Activated naive CD8-positive, alpha-beta T cell treated with anti-CD3 and anti-CD28 coated beads for 36 hours (primary cell): ENCODE measurements around the gene RSL1D1. TPM values are rescaled to one million over a fixed set of nuclear protein-coding genes. Genes with fewer than 3 reads are reported as not detected.
A peak's percentile ranks its signal among the peaks of the same experiment; 100 is the strongest.
"Not testable (repeated sequence)": the region's sequence is repeated elsewhere in the genome, so short reads cannot be mapped to it uniquely, and the experiment has no call there.

Experiments used
- DNase-seq: peaks from one replicate; pipeline ENCODE4 v3.0.0; 2021
- H3K27ac Mint-ChIP-seq: one replicate; pipeline ENCODE4 v1.8.0; 2022; ENCODE audit warnings: mild to moderate bottlenecking, moderate library complexity, mixed read lengths
- H3K27me3 Mint-ChIP-seq: one replicate; pipeline ENCODE4 v1.8.0; 2022; ENCODE audit warnings: mild to moderate bottlenecking, mixed read lengths
- H3K36me3 Mint-ChIP-seq: one replicate; pipeline ENCODE4 v1.8.0; 2021; ENCODE audit warnings: mild to moderate bottlenecking, mixed read lengths
- H3K4me1 Mint-ChIP-seq: one replicate; pipeline ENCODE4 v1.8.0; 2021; ENCODE audit warnings: mixed read lengths
- H3K4me3 Mint-ChIP-seq: one replicate; pipeline ENCODE4 v1.8.0; 2022; ENCODE audit warnings: mild to moderate bottlenecking, moderate library complexity, mixed read lengths
- H3K9me3 Mint-ChIP-seq: one replicate; pipeline ENCODE4 v1.8.0; 2022; ENCODE audit warnings: mixed read lengths
- total RNA-seq, 2 experiments: library from RNA; stranded (reverse); gene quantifications; one replicate each; pipeline ENCODE4 v1.2.3, GENCODE V29; 2021

RSL1D1 gene
- total RNA-seq, 2 experiments from 2014 or later = 434 to 441 TPM

DNA sequence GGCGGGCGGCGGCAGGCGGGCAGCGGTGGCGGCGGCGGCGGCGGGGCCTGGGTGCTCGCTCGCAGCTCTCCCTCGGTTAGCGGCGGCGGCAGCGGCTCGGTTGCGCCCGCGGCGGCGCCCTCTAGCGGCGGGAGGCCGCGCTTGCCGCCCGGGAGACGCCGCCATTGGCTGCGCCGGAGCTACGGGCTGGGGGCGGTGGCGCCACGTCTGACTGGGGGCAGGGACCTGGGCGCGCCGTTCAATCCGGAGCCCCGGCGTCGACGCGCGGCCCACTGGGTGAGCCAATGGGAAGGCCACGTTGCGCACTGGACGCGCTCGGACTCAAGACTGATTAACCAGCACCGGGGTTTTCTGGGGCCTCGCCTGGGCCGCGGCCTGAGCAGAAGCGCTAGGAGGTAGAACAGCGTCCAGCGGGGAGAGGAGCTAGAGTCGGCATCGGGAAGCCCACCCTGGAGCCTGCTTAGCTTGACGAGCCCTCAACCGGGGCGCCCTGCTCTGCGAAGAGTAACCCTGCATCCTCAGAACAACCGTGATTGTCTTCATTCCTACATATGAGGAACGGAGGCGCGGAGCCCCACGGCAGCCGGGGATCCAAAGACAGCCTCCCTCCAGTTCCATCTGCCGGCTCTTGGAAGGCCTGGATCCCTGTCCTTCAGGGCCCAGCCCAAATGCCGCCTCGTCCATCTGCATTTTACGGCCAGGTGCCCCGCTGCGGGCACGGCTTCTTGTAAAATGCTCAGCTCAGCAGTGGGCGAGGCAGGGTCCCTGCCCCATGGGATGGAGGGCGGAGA lies 54.0 kb downstream of the RSL1D1 start, which contains the start of gene ZC3H7A:
Gene ZC3H7A, minus strand, starts transcription at position 93 of the 791 bp plus-strand sequence. CDS start 14,904 bp downstream, outside the sequence.
- peak; percentile 98 for DNase-seq
- Mint-ChIP-seq H3K27ac (peak within 1 kb of the TSS; percentile 95), H3K27me3 (no peaks in the 10 kb centered on the region), H3K9me3 (no peaks in the 10 kb centered on the region), H3K4me1 (peaks cover 72% of the 10 kb centered on the region), H3K36me3 (peaks cover 33% of the 10 kb centered on the region), H3K4me3 (peak within 1 kb of the TSS; percentile 93)

DNA sequence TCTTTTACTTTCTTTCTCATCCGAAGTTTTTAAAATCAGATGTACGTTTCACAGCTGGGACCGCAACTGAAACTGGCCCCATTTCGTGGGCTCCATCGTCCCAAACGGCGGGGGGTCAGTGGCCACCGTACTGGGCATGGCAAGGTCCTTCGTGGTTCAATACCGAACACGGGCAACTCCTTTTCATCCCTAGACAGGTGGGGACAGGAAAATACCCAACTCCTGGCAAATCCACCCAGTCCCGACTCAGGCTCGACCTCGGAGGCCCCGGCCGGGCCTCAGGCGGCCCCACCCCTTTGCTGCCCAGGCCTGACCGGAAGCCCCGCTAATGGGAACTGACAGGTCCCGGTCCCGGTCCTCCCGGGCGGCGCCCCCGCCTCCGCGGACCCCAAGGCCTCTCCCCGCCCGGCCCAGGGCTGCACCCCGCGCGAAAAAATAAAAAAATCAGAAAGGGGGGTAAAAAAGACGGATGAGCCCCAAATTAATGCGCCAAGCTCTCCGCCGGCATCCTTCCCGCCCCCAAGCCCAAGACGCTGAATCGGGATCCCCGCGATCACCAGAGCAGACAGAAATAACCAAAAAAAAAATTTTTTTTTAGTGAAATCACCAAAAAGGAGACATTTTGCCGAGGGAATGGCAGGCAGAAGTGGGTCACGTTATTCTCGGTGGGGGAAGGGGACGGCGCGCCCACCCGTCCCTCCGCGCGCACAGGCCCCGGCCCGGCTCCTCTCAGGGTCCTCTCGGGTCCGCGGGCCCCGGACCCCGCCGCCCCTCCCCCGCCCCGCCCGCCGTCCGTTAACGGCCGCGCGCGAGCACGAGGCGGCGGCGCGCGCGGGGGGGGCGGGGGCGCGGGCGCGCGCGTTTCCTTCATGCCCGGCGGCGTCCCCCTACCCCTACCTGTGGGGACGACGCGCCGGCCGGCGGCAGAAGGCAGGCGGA lies 54.8 kb downstream of the RSL1D1 start:
- Mint-ChIP-seq H3K36me3 (peaks cover 33% of the 10 kb centered on the region), H3K27ac (peak overlapping the region; percentile 91), H3K4me3 (peak overlapping the region; percentile 85), H3K27me3 (no peaks in the 10 kb centered on the region), H3K4me1 (peaks cover 77% of the 10 kb centered on the region), H3K9me3 (no peaks in the 10 kb centered on the region)
- peak; percentile 34 for DNase-seq

DNA sequence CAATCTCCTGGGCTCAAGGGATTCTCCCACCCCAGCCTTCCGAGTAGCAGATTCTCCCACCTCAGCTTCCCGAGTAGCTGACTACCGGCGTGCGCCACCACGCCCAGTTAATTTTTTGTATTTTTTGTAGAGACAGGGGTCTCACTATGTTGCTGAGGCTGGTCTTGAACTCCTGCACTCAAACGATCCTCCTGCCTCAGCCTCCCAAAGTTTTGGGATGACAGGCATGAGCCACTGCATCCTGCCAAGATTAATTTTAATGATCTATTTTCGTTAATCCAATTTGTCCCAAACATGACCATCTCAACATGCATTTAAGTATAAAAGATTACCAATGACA lies 55.5 kb downstream of the RSL1D1 start:
- H3K4me3 Mint-ChIP-seq = peak overlapping the region; percentile 85

GRCh38 chr16:11794996-11795886 lies 56.1 kb downstream of the RSL1D1 start:
- Mint-ChIP-seq H3K9me3 (no peaks in the 10 kb centered on the region), H3K27ac (peak overlapping the region; percentile 91), H3K4me1 (peaks cover 77% of the 10 kb centered on the region), H3K4me3 (peak overlapping the region; percentile 85), H3K36me3 (peaks cover 39% of the 10 kb centered on the region), H3K27me3 (no peaks in the 10 kb centered on the region)
- no peak for DNase-seq

More for the DNA sequence above, 55.5 kb downstream of the RSL1D1 start:
- H3K9me3 Mint-ChIP-seq = no peaks in the 10 kb centered on the region
- no peaks in the 10 kb centered on the region for H3K27me3 Mint-ChIP-seq
- peaks cover 79% of the 10 kb centered on the region for H3K4me1 Mint-ChIP-seq
- peak overlapping the region; percentile 91 for H3K27ac Mint-ChIP-seq
- no peak for DNase-seq
- peaks cover 37% of the 10 kb centered on the region for H3K36me3 Mint-ChIP-seq

DNA sequence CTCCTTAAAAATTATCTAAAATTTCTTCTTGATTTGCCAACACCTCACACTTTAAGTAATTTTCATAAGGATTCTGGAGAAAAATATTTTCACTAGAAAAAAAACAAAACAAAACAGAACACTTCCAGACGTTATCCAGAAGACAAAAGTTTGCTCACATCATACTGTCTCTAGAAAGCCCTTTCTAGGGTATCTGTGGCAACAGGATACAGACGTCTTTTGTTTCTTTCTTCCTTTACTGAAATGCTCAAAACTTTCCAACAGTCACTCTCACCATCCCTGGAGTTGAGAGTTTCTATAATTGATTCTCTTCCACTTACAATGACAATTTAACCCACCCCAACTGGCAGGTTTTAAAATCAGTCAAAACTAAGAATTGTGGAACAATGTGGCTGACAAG lies 56.9 kb downstream of the RSL1D1 start:
- Mint-ChIP-seq H3K36me3 (peaks cover 37% of the 10 kb centered on the region), H3K27ac (peak overlapping the region; percentile 91), H3K4me3 (peak overlapping the region; percentile 85), H3K27me3 (no peaks in the 10 kb centered on the region), H3K4me1 (peaks cover 71% of the 10 kb centered on the region), H3K9me3 (no peaks in the 10 kb centered on the region)
- DNase-seq = no peak

- peak overlapping the region; percentile 59 for H3K4me3 Mint-ChIP-seq
- no peaks in the 10 kb centered on the region for H3K9me3 Mint-ChIP-seq
- peaks cover 38% of the 10 kb centered on the region for H3K36me3 Mint-ChIP-seq
- DNase-seq = no peak
- H3K4me1 Mint-ChIP-seq = peaks cover 67% of the 10 kb centered on the region
- H3K27ac Mint-ChIP-seq = peak overlapping the region; percentile 91
- H3K27me3 Mint-ChIP-seq = no peaks in the 10 kb centered on the region
Observed at GRCh38 chr16:11793840-11794239, 57.5 kb downstream of the RSL1D1 start.

DNA sequence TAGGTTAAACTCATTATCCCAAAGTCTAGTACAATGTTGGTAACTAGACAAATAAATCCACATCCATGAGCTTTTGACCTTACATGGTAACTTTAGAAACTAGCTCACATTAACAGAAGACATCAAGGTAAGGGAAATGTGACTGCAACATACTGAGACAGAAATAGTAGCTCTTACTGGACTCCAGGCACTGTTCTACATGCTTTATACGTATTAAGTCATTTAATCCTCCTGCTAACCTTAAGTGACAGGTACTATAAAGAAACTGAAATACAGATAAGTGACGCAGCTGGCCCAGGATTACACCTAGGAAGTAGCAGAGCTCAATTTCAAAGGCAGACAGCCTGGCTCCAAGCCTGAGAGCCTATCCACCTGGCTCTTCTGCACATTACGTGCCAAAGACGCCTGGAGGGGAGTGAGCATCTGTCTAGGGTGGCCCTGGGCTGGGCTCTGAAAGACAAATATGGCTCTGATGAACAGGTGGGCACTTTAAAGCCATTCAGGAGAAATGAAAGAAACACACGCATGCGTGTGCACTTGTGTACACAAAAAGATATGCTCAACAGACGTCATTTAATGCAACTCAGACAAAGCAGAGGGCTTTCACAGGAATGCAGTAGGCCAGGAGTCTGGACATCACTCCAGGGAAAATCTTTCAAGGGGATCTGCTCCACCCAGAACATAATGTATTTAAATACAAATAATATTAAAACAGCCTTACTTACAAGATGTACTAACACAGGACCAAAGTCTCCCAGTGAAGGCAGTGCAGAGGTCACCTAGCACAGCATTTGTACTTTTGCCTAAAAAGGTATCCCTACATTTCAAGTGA lies 58.7 kb downstream of the RSL1D1 start:
- H3K36me3 Mint-ChIP-seq = peaks cover 41% of the 10 kb centered on the region
- no peak overlapping the region for H3K4me3 Mint-ChIP-seq
- no peaks in the 10 kb centered on the region for H3K9me3 Mint-ChIP-seq
- DNase-seq = no peak
- H3K27ac Mint-ChIP-seq = peak overlapping the region; percentile 58
- no peaks in the 10 kb centered on the region for H3K27me3 Mint-ChIP-seq
- peaks cover 65% of the 10 kb centered on the region for H3K4me1 Mint-ChIP-seq

GRCh38 chr16:11791144-11791828 lies 60.1 kb downstream of the RSL1D1 start:
- peaks cover 43% of the 10 kb centered on the region for H3K36me3 Mint-ChIP-seq
- no peak for DNase-seq
- no peaks in the 10 kb centered on the region for H3K27me3 Mint-ChIP-seq
- H3K4me3 Mint-ChIP-seq = no peak overlapping the region
- no peaks in the 10 kb centered on the region for H3K9me3 Mint-ChIP-seq
- peaks cover 79% of the 10 kb centered on the region for H3K4me1 Mint-ChIP-seq
- peak overlapping the region; percentile 39 for H3K27ac Mint-ChIP-seq

DNA sequence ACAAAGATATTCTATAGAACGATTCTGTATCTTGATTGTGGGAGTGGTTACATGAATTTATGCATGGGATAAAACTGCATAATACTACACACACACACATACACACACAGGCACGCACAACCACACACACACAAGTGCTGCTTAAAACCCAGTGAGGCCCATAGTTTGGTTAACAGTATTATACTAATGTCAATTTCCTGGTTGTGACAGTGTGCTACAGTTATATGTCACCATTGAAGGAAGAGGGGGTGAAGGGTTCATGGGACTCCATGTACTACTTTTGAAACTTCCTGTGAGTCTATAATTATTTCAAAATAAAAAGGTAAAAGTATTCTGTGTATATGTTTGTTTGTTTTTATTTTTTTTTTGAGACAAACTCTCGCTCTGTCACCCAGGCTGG lies 62.4 kb downstream of the RSL1D1 start:
- no peak for DNase-seq
- no peaks in the 10 kb centered on the region for H3K9me3 Mint-ChIP-seq
- H3K27ac Mint-ChIP-seq = peak overlapping the region; percentile 36
- peaks cover 68% of the 10 kb centered on the region for H3K4me1 Mint-ChIP-seq
- peaks cover 24% of the 10 kb centered on the region for H3K36me3 Mint-ChIP-seq
- no peak overlapping the region for H3K4me3 Mint-ChIP-seq
- no peaks in the 10 kb centered on the region for H3K27me3 Mint-ChIP-seq

- H3K4me3 Mint-ChIP-seq, DNase-seq, H3K9me3 Mint-ChIP-seq, H3K27me3 Mint-ChIP-seq: not testable (repeated sequence)
- H3K27ac Mint-ChIP-seq = peak overlapping the region; percentile 90
- H3K36me3 Mint-ChIP-seq = peaks cover 30% of the 10 kb centered on the region
- H3K4me1 Mint-ChIP-seq = peaks cover 66% of the 10 kb centered on the region
Observed at GRCh38 chr16:11784980-11785599, 66.3 kb downstream of the RSL1D1 start.

DNA sequence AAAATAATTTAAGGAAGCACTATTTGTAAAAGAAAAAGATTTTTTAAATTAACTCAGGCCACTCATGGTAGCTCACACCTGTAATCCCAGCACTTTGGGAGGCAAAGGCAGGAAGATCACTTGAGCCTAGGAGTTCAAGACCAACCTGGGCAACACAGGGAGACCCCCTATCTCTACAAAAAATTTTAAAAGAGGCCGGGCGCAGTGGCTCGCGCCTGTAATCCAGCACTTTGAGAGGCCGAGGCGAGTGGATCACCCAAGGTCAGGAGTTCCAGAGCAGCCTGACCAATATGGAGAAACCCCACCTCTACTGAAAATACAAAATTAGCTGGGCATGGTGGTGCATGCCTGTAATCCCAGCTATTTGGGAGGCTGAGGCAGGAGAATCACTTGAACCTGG lies 67.0 kb downstream of the RSL1D1 start:
- peak overlapping the region; percentile 32 for H3K4me3 Mint-ChIP-seq

GRCh38 chr16:11784038-11784369 lies 67.3 kb downstream of the RSL1D1 start:
- peak overlapping the region; percentile 74 for H3K4me3 Mint-ChIP-seq
- no peaks in the 10 kb centered on the region for H3K27me3 Mint-ChIP-seq
- H3K27ac Mint-ChIP-seq = peak overlapping the region; percentile 97
- no peaks in the 10 kb centered on the region for H3K9me3 Mint-ChIP-seq
- no peak for DNase-seq
- peaks cover 31% of the 10 kb centered on the region for H3K36me3 Mint-ChIP-seq
- H3K4me1 Mint-ChIP-seq = peaks cover 64% of the 10 kb centered on the region

More for the DNA sequence above, 67.0 kb downstream of the RSL1D1 start:
- Mint-ChIP-seq H3K27ac (peak overlapping the region; percentile 90), H3K4me1 (peaks cover 65% of the 10 kb centered on the region), H3K36me3 (peaks cover 31% of the 10 kb centered on the region)
- not testable (repeated sequence) for DNase-seq, H3K9me3 Mint-ChIP-seq, H3K27me3 Mint-ChIP-seq
